Putamen (tissue), 1 donor: ENCODE results near the gene TMEM41B.
A peak's percentile ranks its signal among the peaks of the same experiment; 100 is the strongest.
"Not testable (repeated sequence)": the region's sequence is repeated elsewhere in the genome, so short reads cannot be mapped to it uniquely, and the experiment has no call there.

ENCODE experiments used
- DNase-seq: peaks from one replicate; pipeline ENCODE4 v3.0.0-alpha.2; 2016; ENCODE audit warnings: low spot score

Gene TMEM41B

DNA sequence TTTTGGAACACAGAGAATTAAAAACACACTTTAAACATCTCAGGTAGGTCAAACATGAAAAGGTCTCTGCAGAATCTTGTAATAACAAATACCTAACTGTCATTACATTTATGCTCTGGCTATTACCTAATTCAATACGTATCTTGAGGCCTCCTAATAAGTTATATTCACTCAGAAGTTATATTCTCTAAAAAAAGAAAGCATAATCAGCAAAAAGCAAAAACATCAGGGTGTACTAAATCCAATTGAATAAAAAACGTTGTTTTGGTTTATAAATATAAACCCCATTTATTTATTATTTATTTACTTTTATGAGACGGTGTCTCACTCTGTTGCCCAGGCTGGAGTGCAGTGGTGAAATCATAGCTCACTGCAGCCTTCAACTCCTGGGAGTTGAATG, 10.2 kb downstream of the TMEM41B start:
- DNase-seq, result no peak

DNA sequence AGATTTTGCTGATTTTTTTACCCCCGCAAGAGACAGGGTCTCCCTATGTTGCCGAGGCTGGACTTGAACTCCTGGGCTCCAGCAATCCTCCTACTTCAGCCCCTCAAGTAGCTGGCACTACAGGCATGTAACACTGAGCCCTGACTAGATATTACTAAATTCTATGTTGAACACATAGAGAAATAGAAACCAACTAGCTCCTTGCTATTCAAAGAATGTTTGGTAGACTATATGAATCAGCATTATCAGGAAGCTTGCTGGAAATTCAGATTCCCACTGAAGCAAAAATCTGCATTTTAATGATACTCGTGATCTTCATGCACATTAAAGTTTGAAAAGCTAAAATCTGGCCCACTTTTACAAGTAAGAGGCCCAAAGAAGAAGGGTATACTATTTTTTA, 11.9 kb downstream of the TMEM41B start:
- no peak for DNase-seq

DNA sequence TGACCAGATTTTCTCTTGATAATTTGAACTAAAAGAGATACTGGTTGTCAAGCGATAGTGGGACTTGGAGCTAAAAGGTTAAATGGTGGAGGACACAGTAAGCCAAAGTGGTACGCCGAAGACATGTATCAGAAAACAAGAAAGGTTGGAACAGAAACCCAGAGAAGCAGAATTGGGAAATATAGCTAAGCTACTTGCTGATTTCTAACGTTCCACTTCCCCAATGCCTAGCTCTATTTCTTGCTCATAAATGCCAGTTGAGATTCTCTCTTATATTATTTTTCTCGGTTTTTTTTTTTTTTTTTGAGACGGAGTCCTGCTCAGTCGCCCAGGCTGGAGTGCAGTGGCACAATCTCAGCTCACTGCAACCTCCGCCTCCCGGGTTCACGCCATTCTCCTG, 12.7 kb downstream of the TMEM41B start:
- DNase-seq, result no peak

DNA sequence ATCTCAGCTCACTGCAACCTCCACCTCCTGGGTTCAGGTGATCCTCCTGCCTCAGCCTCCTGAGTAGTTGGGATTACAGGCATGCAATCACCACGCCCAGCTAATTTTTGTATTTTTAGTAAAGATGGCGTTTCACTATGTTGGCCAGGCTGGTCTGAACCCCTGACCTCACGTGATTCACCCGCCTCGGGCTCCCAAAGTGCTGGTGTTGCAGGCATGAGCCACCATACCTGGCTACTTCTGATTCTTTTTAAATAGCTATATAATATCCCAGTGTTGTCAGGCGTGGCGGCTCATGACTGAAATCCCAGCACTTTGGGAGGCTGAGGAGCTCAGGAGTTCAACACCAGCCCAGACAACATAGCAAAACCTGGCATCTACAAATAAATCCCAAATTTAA, 20.7 kb downstream of the TMEM41B start:
- no peak for DNase-seq

DNA sequence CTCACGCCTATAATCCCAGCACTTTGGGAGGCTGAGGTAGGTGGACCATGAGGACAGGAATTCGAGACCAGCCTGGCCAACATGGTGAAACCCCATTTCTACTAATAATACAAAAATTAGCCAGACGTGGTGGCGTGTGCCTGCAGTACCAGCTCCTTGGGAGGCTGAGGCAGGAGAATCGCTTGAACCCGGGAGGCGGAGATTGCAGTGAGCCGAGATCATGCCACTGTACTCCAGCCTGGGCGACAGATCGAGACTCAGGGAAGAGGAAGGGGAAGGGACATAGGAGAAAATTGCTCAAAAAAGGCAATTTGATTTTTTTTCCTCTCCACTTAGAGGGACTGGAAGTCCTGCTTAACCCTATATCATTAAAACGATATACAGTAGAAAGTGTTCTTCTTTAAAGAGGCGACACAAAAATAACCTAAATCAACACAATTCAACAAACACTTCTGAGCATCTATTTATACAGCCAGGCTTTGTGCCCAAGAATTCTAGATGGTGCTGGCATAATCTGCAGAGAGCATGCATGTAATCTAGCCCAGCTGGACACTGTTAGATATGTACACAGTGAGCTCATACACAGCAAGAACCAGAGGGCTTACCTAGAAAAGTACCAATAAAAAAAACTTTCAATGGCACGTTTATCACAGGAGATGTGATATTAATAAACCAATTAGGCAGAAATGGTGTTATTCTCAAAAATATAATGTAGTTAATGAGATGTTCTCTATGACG, 28.4 kb downstream of the TMEM41B start:
- DNase-seq, result no peak

DNA sequence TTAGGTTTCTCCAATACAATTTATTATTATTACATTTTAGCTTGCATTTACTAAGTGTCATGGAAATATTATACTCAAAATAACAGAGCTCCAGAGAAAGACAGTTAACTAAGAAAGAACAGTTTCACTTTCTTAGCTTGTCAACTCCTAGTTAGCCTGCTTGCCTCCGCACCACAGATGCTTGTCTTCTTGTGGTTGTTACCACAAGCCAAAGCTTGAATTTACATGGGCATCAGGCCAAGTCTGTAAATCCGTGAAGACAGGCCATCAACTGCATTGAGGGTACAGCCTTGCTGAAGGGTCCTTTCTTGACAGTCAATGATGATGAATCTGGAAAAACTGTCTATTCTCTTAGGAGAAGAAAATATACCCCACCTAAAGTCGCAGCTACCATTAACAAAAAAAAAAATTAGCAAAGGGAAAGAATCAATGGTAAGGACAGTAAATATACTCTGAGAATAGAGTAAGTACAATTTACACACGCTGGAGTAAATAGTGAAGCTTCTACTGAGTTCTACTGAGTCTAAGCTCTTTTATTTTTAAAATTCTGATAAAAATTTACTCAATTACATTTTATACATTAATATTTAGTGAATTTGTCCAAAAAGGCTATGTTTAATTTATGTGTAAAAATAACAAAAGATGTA, 33.6 kb downstream of the TMEM41B start:
- DNase-seq, result no peak

DNA sequence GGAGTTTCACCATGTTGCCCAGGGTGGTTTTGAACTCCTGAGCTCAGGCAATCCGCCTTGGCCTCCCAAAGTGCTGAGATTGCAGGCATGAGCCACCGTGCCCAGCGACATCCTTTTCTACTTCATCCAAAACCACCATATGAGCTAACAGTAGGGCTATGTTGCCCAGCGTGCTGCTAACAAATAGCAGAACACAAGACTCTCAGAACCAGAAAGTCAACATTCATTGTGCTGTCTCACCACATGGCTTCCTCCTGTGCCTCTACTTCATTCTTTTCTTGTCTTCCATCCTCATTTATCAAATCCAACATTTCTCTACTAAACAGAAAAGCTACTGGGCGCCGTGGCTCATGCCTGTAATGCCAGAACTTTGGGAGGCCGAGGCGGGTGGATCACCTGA, 37.2 kb downstream of the TMEM41B start:
- DNase-seq, result no peak

DNA sequence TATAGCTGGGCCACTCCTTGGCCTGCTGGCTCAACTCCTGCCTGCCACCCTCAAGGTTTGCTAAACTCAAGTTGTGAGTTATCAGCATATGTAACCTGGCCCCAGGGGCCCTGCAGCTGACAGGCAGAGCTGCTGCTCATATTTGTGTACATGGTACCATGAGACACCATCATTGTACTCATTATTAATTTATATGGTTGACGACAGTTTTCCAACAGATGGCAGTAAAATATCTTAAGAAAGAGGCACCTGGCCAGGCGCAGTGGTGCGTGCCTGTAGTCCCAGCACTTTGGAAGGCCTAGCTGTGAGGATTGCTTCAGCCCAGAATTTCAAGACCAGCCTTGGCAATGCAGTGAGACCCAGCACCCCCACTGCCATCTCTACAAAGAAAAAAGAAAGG, 37.8 kb downstream of the TMEM41B start:
- no peak for DNase-seq

DNA sequence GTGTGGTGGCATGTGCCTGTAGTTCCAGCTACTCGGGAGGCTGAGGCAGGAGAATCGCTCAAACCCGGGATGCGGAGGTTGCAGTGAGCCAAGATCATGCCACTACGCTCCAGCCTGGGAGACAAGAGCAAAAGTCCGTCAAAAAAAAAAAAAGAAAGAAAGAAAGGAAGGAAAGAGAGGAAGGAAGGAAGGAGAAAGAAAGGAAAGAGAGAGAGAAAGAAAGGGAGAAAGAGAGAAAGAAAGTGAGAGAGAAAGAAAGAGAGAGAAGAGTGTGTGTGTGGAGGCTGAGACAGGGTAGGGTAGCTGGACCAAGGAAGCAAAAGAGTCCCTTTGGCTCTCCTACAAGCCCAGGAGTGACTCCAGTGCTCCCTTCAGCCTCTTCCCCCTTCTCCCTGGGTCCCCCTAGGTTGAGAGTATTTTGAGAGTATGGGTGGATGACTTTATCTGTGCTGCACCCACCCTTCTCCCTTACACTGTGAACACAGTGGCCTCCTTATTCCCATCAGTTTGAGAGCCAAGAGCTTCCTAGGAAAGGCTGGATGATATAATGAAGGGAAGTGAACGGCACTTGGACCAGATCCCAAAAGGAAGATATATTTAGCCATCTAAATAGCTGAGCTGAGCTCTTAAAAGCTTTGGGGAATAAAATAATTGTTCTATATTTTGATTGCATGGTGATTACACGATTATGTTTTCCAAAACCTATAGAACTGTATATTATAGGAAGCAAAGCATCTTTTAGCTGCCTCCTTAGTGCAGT, 39.7 kb downstream of the TMEM41B start:
- no peak for DNase-seq

DNA sequence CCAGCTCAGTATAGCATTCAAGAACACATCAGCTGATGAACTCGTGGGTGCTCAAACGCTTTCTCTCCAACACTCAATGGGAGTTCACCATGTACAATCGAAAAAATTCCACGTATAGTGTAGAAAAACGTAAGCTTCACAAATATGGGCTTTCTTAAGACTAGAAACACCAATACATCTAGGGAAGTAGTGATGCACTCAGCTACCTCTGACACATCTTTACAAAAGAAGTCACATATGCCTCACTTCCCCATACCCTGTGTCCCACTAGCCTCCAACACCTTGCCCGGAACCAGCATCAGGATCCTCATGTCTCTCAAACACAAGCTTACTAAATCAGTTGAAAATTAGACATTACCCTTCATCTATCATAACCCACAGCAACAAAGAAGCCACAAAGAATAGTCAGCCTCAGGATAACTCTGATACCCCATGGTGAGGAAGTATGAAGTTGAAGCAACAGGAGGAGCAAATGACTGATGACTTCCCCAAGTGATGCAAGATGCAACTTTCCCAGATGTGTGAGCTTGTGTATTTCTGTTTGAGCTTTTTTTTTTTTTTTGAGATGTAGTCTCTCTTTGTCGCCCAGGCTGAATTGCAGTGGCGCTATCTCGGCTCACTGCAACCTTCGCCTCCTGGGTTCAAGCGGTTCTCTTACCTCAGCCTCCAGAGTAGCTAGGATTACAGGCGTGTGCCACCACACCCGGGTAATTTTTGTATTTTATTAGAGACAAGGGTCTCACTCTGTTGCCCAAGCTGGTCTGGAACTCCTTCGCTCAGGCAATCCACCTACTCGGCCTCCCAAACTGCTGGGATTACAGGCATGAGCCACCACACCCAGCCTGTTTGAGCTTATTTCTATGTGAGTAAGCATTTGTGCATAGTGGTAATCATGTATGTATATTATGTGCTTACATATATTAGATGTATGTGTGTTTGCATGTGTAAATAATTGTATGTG, 40.7 kb downstream of the TMEM41B start:
- DNase-seq, result no peak

DNA sequence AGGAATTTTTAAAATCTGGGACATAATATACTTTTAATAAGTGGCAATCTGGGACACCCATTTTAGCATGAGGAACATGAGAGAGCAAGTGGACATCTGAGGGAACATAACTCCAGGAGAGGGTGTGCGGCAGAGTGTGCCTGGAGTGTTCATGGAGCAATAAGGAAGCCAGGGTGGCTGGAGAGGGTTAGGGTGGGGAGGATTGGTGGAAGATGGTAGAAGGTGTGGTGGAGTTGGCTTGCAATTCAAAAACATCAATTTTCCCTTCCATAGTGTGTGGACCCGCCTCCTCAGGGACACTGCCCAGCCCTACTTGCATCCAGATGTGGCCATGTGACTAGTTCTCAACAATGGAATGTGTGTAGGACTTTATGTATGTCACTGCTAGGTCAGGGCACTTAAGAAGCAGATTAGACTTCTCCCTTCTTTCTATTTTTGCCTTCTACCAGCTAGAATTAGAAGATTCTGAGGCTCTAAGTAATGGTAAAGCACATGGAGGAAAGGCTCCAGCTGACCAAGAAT, 44.8 kb downstream of the TMEM41B start:
- no peak for DNase-seq

DNA sequence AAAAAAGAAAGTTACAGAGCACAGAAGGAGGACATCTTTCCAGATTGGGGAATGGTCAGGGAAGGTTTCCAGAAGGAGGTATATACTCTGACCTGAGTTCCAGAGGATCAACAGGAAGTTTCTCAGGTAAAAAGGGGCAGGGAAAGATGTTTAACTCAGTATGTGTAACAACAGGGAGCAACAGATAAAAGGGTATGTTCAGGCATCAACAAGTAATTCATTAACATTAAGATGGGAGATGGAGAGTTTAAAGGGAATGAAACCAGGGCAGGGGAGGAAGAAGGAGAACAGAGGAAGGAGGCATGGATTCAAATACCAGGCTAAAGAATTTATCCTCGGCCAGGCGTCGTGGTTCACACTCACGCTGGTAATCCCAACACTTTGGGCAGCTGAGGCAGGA, 46.7 kb downstream of the TMEM41B start:
- no peak for DNase-seq

DNA sequence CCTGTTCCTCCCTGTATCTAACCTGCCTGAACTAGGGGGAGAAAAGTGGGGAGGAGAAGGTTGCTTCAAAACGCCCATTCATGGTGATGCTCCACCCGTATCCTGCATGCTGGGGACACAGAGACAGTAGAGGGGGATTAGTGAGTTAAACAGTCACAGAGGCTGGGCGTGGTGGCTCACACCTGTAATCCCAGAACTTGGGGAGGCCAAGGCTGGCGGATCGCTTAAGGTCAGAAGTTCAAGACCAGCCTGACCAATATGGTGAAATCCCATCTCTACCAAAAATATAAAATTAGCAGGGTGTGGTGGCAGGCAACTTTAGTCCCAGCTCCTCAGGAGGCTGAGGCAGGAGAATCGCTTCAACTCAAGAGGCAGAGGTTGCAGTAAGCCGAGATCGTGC, 47.5 kb downstream of the TMEM41B start:
- DNase-seq, result no peak

DNA sequence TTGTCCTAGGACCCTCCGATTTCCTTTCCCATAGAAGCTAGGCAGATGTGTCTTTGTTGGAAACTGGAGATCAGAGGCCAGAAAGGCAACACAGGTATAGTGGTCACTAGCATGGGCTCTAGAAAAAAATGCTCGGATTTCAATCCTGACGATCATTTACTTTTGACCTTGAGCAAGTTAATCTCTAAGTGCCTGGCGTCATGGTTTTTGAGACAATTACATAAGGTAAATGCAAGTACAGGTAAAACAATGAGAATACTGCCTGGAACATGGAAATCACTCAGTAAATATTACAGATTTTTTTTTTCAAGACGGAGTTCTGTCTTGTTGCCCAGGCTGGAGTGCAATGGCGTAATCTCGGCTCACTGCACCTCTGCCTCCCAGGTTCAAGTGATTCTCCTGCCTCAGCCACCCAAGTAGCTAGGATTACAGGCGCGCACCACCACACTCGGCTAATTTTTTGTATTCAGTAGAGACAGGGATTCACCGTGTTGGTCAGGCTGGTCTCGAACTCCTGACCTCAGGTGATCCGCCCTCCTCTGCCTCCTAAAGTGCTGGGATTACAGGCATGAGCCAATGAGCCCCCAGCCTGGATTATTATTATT, 48.2 kb downstream of the TMEM41B start:
- no peak for DNase-seq

DNA sequence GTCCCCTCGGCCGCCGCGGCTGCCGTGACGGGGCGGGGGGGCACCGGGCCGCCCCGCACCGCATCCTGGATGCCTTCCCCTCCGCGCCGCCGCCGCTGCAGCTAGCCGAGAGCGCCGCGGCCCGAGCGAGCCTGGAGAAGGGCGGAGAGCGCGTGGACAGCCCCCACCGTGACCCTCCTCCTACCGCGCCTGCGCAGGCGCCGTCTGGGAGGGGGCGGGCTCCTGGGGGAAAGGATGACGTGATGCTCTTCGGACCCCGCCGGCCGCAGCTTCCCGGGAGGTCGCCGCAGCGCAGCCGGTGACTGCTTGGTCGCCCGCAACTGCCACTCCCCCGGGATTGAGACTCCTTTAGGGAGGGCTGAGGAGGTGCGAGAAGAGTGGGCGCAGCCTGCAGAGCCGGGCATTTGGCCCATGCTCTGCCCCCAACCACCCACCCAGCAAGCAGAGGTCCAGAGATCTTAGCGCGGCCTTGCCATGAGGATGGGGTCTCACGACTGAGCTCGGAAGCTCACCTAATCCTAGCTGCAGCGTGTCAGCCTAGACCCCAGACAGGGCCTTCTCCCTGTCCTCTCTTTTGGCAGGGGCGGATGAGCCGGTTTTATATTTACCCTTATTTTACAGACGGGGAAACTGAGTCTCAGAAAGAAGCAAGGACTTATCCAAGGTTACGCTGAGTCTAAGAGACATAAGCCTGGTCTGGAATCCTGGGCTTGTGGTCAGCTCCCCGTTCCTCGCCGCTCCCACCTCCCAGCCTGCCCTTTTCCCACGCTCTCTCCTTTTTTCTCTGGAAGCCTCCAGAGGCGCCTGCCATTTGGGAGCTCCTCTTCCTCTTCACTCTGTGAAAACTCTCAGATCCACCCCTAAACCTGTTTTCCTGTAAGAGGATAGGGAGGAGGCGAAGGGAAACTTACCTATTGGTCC, 48.9 kb downstream of the TMEM41B start, which contains the start of gene DENND5A:
Gene DENND5A, minus strand, starts transcription at position 140 of the 921 bp plus-strand sequence. CDS start 281 bp downstream, outside the sequence.
- peak; percentile 92 for DNase-seq

DNA sequence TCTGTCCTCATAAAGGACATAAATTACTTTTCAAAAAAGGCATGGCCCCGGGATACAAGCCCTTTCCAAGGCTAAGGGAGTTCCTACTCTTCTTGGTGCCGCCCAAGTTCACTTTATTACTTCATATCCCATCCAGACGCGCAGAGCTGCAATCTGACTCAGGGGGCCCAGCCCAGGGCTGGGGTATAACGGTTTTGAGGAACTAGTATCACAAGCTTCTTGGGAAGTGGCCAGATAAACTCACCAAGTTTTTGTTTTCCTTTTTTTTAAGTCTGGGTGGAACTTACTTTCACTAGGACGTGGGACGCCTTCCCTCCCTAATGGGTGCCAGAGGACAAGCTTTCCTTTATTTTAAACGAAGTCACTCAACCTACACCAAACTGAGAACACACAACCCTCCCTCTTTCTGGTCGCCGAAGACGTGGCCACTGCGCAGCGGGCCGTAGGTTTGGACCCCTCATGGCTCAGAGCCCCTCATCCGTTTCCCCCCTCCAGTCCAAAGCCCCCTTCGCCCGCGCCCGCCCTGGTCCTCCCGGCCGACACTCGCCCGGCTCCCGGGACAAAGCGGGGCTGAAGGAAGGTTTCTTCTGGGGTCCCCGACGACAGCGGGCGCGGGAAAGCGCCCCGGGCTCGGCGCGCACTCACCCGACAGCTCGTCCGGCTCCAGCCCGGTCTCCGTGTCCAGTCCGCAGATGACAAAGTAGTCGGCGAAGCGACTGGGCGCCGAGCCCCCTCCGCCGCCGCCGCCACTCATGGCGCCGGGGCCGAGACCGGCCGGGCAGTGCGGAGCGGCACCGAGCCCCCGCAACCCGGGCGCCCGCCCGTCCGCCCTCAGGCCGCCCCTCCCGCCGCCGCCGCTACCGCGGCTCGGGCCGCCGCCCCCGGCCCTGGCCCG, 49.8 kb downstream of the TMEM41B start:
- DNase-seq, result peak; percentile 71

DNA sequence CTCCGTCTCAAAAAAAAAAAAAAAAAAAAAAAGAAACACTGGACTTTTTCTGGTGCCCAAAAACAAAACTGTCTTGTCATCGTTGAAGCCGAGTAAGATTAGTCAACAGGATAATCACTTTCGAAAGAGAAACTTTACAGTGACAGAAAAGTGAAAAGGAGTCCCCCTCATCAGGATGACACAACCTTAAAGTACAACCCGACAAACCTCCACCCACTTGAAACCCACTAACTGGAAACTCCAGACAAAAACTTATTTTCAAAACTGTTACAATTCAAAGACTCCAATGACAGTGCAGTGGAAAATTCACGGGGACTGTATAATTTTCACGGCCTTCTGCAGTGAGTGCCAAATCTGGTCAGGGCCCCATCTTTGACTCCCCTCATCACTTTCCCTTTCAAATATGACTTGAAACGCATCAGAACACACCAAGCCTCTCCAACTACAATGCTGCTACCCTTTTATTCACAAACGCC, 50.5 kb downstream of the TMEM41B start:
- peak; percentile 27 for DNase-seq

DNA sequence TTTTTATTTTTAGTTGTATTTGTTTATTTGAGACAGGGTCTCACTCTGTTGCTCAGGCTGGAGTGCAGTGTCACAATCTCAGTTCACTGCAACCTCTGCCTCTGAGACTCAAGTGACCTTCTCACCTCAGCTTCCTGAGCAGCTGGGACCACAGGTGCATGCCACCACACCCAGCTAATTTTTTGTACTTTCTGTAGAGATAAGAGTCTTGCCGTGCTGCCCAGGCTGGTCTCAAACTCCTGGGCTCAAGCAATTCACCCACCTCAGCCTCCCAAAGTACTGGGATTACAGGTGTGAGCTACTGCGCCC, 53.6 kb downstream of the TMEM41B start:
- DNase-seq, result not testable (repeated sequence)
